Activated CD8-positive, alpha-beta memory T cell treated with anti-CD3 and anti-CD28 coated beads, Interleukin-2, amount 50 U/mL, for 4 hours (primary cell): Measurements from ENCODE around the gene CHD2.
"Not testable (repeated sequence)": the region's sequence is repeated elsewhere in the genome, so short reads cannot be mapped to it uniquely, and the experiment has no call there.

Source experiments
- DNase-seq: peaks from one replicate; pipeline ENCODE4 v3.0.0-alpha.2; 2020

The CHD2 gene

GRCh38 chr15:93037820-93038705, 137.9 kb downstream of the CHD2 start:
- DNase-seq, result no peak

GRCh38 chr15:93039562-93040287, 139.6 kb downstream of the CHD2 start:
- DNase-seq, result not testable (repeated sequence)

- peak; percentile 8 for DNase-seq
Observed at GRCh38 chr15:93040288-93041158, 140.4 kb downstream of the CHD2 start.

DNA sequence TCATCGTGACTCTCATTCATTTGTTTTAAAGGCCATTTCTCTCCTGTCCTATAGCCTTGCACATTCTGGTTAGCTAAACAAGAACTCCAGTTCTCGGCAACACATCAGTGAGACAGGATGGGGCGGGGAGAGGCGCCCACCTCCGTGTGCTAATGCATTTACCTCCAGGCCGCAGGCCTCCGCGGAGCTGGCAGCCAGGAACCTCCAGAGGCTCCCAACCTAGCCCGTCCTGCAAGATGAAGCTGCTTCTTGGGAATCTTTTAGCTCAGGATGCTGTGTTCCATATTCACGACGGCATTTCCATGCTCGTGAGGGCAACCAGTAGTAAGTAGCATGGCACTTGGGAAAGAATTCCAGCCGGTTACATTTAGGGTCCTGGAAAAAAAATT, 141.0 kb downstream of the CHD2 start:
- no peak for DNase-seq

DNA sequence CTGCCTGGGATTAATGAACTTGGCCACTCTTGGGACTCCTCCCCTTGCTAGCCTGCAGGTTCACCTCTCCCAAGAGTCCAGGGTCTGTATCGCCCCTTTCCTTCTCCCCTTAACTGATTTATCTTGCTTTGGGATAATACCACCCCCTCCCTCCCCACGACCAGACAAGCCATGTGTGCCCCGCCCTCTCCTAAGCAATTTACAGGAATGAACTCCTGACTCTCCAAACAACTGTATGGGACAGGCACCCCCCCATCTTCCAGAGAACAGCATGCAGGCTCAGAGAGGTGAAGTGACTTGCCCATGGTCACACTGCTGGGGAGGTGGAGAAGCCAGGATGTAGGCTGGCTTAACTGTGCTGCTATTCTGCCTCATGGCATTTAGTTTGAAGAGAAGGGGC, 142.1 kb downstream of the CHD2 start:
- DNase-seq, result no peak

- DNase-seq, result no peak
Observed at GRCh38 chr15:93042691-93043378, 142.7 kb downstream of the CHD2 start.

DNA sequence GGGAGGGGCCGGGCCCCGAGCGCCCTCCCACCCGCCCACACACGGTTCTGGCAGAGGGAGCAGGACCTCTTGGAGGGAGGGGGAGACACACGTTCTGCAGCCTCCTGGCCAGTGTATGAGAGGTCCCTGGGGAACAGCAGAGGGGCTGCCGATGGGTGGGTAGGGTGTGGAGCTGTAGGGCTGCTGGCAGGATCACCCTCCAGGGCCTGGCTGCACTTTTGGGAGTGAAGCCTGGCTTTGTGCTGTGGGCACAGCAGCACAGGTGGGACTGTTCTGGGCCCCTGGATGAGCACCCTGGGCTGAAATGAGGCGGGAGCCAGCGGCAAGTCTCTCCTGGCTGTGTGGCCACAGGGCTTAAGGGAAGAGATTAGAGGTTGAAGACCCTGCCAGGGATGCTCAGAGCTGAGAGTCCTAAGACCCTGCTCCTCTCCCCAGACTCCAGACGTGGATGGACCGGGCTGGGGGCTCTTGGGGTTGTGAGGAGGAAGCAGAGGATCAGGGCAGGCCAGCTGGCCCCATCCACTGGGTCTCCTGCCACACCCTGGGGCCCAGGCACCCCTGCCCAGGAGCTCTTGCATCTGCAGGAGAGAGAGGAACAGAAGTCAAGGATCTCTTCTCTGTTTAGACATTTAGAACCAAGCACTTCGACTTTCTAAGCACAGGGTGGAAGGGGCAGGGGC, 143.6 kb downstream of the CHD2 start:
- DNase-seq, result no peak

DNA sequence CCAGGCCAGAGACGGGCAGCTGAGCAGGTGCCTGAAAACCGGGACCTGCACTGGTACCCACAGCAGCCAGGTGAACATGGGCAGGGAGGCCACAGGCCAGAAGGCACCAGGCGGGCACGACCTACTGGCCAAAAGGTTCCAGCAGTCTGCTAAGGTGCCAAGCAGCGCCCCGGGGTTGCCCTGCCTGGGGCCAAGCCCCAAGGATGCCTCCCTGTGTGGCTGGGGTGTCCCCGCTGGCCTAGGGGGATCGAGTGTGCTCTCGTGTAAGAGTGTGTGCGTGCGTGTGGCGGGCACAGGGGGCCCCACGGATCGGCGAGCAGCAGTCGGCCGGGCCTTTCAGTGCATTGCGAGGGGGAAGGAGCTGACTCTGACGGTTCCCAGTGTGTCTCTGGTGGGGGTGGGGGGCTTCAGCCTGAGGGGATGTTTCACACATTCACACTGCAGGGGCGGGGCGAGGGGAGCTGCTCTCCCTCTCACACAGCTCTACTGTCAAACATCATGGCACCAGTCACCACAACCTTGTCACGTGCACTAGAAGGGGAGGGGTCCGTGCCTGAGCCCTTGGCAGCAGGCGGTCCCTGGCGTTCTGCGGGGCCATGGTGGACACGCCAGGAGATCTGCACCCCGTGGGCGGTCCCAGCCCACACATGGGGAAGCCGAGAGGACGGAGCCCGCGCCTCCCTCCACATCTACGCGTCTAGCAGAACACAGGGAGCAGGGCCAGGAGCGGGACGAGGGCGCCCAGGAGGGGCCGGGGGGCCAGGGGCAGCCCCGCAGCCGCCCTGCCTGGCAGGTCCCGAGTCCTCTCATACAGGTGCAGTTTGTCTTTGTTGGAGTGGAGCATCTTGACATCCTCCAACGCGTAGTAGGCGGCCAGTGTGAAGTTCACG, 144.4 kb downstream of the CHD2 start:
- DNase-seq, result no peak

- no peak for DNase-seq
Observed at GRCh38 chr15:93045191-93045785, 145.2 kb downstream of the CHD2 start.

GRCh38 chr15:93046120-93046519, 146.0 kb downstream of the CHD2 start:
- no peak for DNase-seq

- DNase-seq, result no peak
Observed at GRCh38 chr15:93046721-93047120, 146.6 kb downstream of the CHD2 start.

DNA sequence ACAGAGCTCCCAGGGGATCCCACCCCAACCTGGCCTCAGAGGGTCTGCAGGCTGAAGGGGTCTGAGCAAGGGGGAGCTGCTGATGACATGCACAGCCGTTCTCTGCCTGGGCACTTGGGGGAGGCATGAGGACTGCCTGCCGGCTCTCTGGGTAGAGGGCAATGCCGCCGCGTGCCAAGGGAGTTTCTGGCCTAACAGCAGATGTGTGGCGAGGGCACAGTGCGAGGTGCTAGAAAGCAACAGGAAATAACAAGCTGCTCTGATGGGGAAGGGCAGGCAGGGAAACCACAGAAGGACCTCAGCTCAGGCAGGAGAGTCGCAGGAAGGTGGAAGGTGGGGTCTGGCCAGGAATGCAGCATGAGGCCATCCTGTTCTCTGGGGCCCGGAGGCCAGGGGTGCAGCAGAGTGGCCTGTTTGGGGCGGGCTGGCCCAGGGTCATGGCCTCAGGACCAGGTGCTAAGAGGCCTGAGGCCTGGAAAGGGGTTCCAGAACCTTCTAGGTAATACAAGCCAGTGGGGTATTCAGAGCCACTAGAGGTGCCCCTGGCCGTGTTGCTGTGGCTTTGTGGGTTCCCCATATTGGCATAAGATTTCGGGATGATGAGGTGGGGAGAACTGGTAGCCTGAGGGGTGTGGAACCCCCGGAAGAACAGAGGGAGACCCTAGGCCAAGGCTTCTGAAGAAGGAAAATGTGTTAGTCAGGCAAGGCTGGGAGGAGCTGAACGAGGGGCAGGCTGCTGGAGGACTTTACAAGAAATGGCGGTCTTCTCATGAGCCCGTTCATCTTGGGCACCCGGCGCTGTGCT, 147.7 kb downstream of the CHD2 start:
- no peak for DNase-seq

- no peak for DNase-seq
Observed at GRCh38 chr15:93048426-93048721, 148.2 kb downstream of the CHD2 start.

DNA sequence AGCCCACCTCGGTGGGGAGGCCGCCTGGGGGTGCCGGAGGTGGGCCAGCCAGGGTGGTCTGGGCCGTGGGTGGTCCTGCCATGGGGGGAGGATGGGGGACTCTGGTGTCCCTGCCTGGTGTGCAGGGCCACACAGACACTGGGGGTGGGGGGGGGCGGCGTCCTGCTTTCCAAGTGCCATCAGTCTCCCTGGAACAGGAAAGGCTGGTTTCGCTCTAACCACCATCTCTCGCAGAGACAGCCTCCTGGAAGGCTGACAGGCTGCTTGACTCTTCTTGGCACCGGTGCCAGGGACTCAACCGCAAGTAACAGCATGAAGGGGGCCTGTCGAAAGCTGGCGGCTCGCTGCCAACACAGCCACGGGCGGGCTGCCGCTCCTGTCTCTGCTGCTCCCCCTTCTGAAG, 148.6 kb downstream of the CHD2 start:
- no peak for DNase-seq

DNA sequence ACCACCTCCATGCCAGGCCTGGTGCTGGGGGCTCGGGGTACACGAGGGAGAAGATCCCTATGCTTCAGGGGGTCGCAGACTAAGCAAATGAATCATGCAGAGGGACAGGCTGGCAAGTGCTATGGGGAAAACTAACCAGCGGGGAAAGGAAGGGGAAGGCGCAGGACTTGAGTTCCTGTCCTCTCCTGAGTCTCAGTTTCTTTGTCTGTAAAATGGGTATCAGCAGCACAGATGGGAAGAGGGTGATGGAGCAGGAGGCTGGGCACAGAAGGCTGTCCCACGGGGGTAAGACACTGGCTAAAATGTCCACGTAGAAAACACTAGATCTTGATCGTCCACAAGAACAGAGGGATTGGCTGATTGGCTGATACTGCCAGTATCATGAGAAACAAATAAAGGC, 149.1 kb downstream of the CHD2 start:
- DNase-seq, result no peak

DNA sequence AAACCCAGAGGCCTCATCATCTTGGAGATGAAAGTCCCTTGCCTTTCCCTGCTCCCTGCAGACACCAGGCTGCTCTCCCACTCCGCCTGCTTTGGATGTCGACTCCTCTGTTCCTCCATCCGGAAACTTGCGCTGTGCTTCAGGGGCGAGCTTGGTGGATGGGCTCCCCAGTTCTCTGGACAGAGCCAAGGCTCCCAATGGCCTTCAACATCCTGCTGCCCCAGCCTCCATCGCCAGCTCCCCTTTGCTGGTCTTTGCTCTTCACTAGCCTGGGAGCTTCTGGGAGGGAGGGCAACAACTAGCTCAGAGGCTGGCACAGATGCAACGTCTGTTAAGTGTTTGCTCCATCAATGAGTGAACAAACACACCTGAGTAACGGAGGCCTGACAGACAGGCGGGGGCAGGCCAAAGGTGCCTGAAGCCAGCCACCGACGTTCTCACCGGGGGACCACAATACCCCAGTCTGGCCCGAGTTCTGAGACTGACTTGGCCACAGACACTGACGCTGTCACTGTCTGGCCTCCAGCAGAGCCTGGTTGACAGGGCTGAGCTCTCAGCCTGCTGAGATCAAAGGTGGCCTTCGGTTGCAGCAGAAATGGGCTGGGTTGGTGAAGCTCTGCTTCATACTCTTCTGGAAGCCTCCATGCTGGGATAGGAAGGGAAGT, 149.9 kb downstream of the CHD2 start:
- no peak for DNase-seq

GRCh38 chr15:93050648-93051047, 150.5 kb downstream of the CHD2 start:
- DNase-seq, result no peak

DNA sequence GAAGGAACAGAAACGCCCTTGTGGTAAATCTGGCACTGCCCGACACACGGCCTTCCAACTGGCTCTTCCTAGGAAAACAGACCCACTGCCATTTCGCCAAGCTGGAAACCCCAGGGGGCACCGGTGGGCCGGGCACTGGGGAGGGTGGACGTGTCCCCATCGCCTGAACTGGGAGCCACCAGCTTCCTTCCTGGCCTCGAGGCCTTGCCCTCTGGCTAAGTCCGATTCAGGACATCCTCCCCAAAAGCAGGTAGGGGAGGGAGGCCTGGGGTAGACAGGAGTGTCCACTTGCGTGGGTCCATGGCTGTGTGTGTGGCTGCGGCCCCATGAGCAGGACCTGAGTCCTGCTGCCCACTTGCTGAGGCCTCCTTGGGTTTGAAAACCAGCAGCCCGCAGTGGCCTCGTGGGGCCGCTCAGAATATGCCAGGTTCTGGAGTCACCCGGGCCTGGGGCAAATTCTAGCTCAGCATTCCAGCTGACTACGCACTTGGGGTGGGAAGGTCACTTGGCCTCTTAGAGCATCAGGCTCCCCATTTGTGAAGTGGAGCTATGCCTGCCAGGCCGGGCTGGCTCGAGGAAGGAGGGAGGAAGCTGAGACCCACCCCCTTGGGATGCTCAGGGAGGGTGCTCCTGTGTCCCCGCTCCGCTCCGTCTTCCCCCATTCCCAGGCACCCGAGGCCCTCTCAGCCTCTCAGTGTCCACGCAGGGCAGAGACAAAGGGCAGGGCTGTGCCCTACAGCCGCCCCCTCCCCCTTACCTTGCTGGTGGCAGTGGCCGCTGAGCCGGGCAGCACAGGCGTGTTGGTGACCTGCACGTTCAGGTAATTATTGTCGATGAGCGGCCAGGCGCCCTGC, 151.3 kb downstream of the CHD2 start:
- DNase-seq, result no peak
